Activated T-helper 2 cell treated with anti-CD3 and anti-CD28 coated beads, Interferon-gamma antibody, Interleukin-2, Interleukin-4, amounts not matched to agents 10 μg/mL and 5 μg/mL and 100 μg/mL, durations not matched to agents 14 hours and 24 hours and 36 hours (primary cell): Measurements from ENCODE around the gene SLC46A1. TPM values are rescaled to one million over a fixed set of nuclear protein-coding genes. Genes with fewer than 3 reads are reported as not detected.
"Not testable (repeated sequence)": the region's sequence is repeated elsewhere in the genome, so short reads cannot be mapped to it uniquely, and the experiment has no call there.

Experiments
- DNase-seq: peaks from one replicate; pipeline ENCODE4 v3.0.0; 2021; ENCODE audit warnings: low spot score
- H3K27ac Mint-ChIP-seq: one replicate; pipeline ENCODE4 v1.8.0; 2021; ENCODE audit warnings: mixed read lengths
- H3K27me3 Mint-ChIP-seq: one replicate; pipeline ENCODE4 v1.8.0; 2021; ENCODE audit warnings: low read depth, mixed read lengths
- H3K36me3 Mint-ChIP-seq: one replicate; pipeline ENCODE4 v1.8.0; 2021; ENCODE audit warnings: low read depth, mixed read lengths
- H3K4me1 Mint-ChIP-seq: one replicate; pipeline ENCODE4 v1.8.0; 2021; ENCODE audit warnings: low read depth, mixed read lengths
- H3K4me3 Mint-ChIP-seq: one replicate; pipeline ENCODE4 v1.8.0; 2021; ENCODE audit warnings: low read depth, mild to moderate bottlenecking, moderate library complexity, mixed read lengths
- H3K9me3 Mint-ChIP-seq: one replicate; pipeline ENCODE4 v1.8.0; 2021; ENCODE audit warnings: mixed read lengths
- intact Hi-C: fragments of 100-400 bp; cut with micrococcal nuclease; formaldehyde crosslinking; loops from one replicate; pipeline ENCODE4 v1.15.1; 2023
- total RNA-seq: library from RNA; stranded (reverse); gene quantifications from 2 replicates; pipeline ENCODE4 v1.2.3, GENCODE V29; 2022

The SLC46A1 gene
- total RNA-seq = 5.3 and 6.9 TPM in 2 replicates

- DNase-seq = peak; percentile 22
- Mint-ChIP-seq H3K27me3 (peaks cover 10% of the 10 kb centered on the region), H3K4me3 (peak within 1 kb of the TSS; percentile 73), H3K36me3 (no peaks in the 10 kb centered on the region), H3K27ac (no peak within 1 kb of the TSS), H3K9me3 (no peaks in the 10 kb centered on the region), H3K4me1 (peaks cover 5% of the 10 kb centered on the region)
- intact Hi-C loops = no loop called here
These were observed at the start of gene SLC46A1 for GRCh38 chr17:28405632-28406472. SLC46A1 (minus strand) TSS chr17:28406212; CDS start chr17:28406114, 98 bp downstream.

DNA sequence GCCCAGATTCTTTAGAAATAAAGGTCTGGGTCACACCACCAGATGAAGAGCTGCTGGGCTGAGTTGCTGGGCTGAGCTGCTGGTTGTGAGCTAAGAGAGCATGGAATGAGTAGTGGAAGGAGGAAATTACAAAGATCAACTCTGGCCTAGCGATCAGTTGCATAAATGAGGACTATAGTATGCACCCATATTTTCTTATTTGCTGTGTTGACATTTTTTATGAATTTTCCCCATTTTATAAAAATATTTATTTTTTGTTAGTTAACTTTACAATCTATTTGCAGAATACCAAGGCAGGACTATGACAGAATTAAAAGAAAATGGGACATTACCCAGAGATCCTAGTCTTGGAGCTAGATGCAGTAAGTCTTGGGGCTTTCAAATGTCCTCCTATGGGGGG lies 43.8 kb upstream of the SLC46A1 start:
- intact Hi-C loops = no loop called here
- no peak for DNase-seq
- Mint-ChIP-seq H3K9me3 (no peaks in the 10 kb centered on the region), H3K4me3 (no peak overlapping the region), H3K36me3 (no peaks in the 10 kb centered on the region), H3K27me3 (peaks cover 36% of the 10 kb centered on the region), H3K27ac (no peak overlapping the region), H3K4me1 (no peaks in the 10 kb centered on the region)

DNA sequence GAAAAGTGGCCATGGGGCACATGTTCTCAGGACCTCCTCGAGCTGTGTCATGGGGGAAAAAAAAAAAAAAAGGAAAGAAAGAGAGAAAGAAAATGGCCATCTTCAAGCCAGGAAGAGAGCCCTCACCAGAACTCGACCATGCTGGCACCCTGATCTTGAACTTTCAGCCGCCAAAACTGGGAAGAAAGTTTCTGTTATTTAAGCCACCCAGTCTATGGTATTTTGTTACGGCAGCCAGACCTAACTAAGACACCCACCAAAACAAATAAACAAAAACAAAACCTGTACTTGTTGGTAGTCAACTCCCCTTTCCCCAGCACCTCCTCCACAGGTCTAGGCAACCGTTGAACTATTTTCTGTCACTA lies 41.4 kb upstream of the SLC46A1 start:
- DNase-seq = no peak
- H3K4me1 Mint-ChIP-seq = no peaks in the 10 kb centered on the region
- peaks cover 35% of the 10 kb centered on the region for H3K27me3 Mint-ChIP-seq
- H3K9me3 Mint-ChIP-seq = no peaks in the 10 kb centered on the region
- intact Hi-C loops = no loop called here
- no peaks in the 10 kb centered on the region for H3K36me3 Mint-ChIP-seq
- H3K27ac Mint-ChIP-seq = no peak overlapping the region
- no peak overlapping the region for H3K4me3 Mint-ChIP-seq

- Mint-ChIP-seq H3K9me3 (no peaks in the 10 kb centered on the region), H3K4me3 (no peak overlapping the region), H3K27ac (no peak overlapping the region), H3K4me1 (no peaks in the 10 kb centered on the region), H3K36me3 (no peaks in the 10 kb centered on the region), H3K27me3 (peaks cover 36% of the 10 kb centered on the region)
- no peak for DNase-seq
- intact Hi-C loops = no loop called here
These were observed 40.8 kb upstream of the SLC46A1 start for GRCh38 chr17:28446716-28447395.

- Mint-ChIP-seq H3K4me3 (no peak overlapping the region), H3K9me3 (no peaks in the 10 kb centered on the region), H3K27me3 (peaks cover 22% of the 10 kb centered on the region), H3K4me1 (no peaks in the 10 kb centered on the region), H3K27ac (no peak overlapping the region), H3K36me3 (no peaks in the 10 kb centered on the region)
- DNase-seq = no peak
- intact Hi-C loops = no loop called here
These were observed 38.1 kb upstream of the SLC46A1 start for GRCh38 chr17:28443901-28444638.

GRCh38 chr17:28434326-28434725 lies 28.3 kb upstream of the SLC46A1 start:
- peaks cover 30% of the 10 kb centered on the region for H3K27me3 Mint-ChIP-seq
- intact Hi-C loops, H3K9me3 Mint-ChIP-seq, H3K27ac Mint-ChIP-seq, H3K4me3 Mint-ChIP-seq, H3K36me3 Mint-ChIP-seq, DNase-seq, H3K4me1 Mint-ChIP-seq: not testable (repeated sequence)

GRCh38 chr17:28433721-28434120 lies 27.7 kb upstream of the SLC46A1 start:
- no peak overlapping the region for H3K4me3 Mint-ChIP-seq
- intact Hi-C loops = no loop called here
- H3K4me1 Mint-ChIP-seq = no peaks in the 10 kb centered on the region
- no peak for DNase-seq
- peaks cover 29% of the 10 kb centered on the region for H3K27me3 Mint-ChIP-seq
- no peaks in the 10 kb centered on the region for H3K9me3 Mint-ChIP-seq
- H3K27ac Mint-ChIP-seq = no peak overlapping the region
- H3K36me3 Mint-ChIP-seq = no peaks in the 10 kb centered on the region

GRCh38 chr17:28427982-28428381 lies 22.0 kb upstream of the SLC46A1 start:
- H3K4me1 Mint-ChIP-seq, H3K9me3 Mint-ChIP-seq, intact Hi-C loops, H3K36me3 Mint-ChIP-seq, H3K27ac Mint-ChIP-seq, DNase-seq, H3K4me3 Mint-ChIP-seq: not testable (repeated sequence)
- peaks cover 18% of the 10 kb centered on the region for H3K27me3 Mint-ChIP-seq

- Mint-ChIP-seq H3K4me3 (no peak overlapping the region), H3K36me3 (no peaks in the 10 kb centered on the region), H3K27me3 (peaks cover 15% of the 10 kb centered on the region), H3K27ac (no peak overlapping the region), H3K4me1 (no peaks in the 10 kb centered on the region), H3K9me3 (no peaks in the 10 kb centered on the region)
- DNase-seq = no peak
- intact Hi-C loops = no loop called here
These were observed 21.4 kb upstream of the SLC46A1 start for GRCh38 chr17:28427371-28427770.

DNA sequence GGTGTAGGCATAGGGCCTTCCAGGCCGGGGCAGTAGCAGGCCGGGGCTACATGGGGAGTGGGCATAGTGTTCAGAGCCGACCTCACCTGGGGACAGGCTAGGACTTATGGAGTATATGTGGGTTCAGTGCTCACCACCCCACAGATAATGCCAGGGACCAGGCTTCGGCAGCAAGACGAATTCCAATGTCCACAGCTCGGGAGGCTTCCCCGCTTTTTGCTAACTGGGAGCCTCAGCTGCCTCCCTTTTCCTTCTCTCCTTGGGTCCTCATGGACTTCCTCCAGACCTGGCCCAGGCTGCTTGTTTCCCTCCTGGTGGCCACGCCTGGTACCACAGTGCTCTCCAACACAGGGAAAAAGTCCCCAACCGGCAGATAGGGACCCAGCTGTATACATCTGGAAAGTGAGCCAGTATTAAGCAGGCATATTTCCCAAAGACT lies 20.1 kb upstream of the SLC46A1 start:
- Mint-ChIP-seq H3K27ac (no peak overlapping the region), H3K4me3 (no peak overlapping the region), H3K4me1 (no peaks in the 10 kb centered on the region), H3K9me3 (no peaks in the 10 kb centered on the region), H3K36me3 (no peaks in the 10 kb centered on the region), H3K27me3 (peaks cover 7% of the 10 kb centered on the region)
- intact Hi-C loops = no loop called here
- no peak for DNase-seq

- Mint-ChIP-seq H3K27me3 (no peaks in the 10 kb centered on the region), H3K9me3 (no peaks in the 10 kb centered on the region), H3K4me3 (no peak overlapping the region), H3K4me1 (no peaks in the 10 kb centered on the region), H3K36me3 (no peaks in the 10 kb centered on the region), H3K27ac (no peak overlapping the region)
- DNase-seq = no peak
- intact Hi-C loops = no loop called here
These were observed 19.2 kb upstream of the SLC46A1 start for GRCh38 chr17:28425206-28425605.

GRCh38 chr17:28421787-28422305 lies 15.8 kb upstream of the SLC46A1 start:
- Mint-ChIP-seq H3K4me1 (no peaks in the 10 kb centered on the region), H3K27ac (no peak overlapping the region), H3K4me3 (no peak overlapping the region)

More at GRCh38 chr17:28421787-28422305, 15.8 kb upstream of the SLC46A1 start:
- Mint-ChIP-seq H3K27me3 (peaks cover 3% of the 10 kb centered on the region), H3K9me3 (no peaks in the 10 kb centered on the region), H3K36me3 (no peaks in the 10 kb centered on the region)
- intact Hi-C loops = no loop called here
- DNase-seq = no peak
